ENCODE results near the gene TMEM163.

- TF ChIP-seq CTCF (IDR thresholded peaks at IDR 0.05): no peak
- TF ChIP-seq POLR2AphosphoS5 (IDR thresholded peaks at IDR 0.05): no peak
- no peak for TF ChIP-seq EP300 (IDR thresholded peaks at IDR 0.05)
Measured at GRCh38 chr2:134704173-134704572, 14.6 kb downstream of the TMEM163 start.
